Bronchial epithelial cell (primary cell): Measurements from ENCODE around the gene SH3BP2. TPM values are rescaled to one million over a fixed set of nuclear protein-coding genes. Genes with fewer than 3 reads are reported as not detected.
"Not testable (repeated sequence)": the region's sequence is repeated elsewhere in the genome, so short reads cannot be mapped to it uniquely, and the experiment has no call there.

Experiments used
- DNase-seq: peaks from one replicate; pipeline ENCODE4 v3.0.0-alpha.2; 2010; ENCODE audit warnings: low read depth
- FAIRE-seq: peaks from 2 replicates; lab custom pipeline; 2011; peaks lifted over from hg19 to GRCh38; lab: Jason Lieb, UNC
- H3K27me3 ChIP-seq: 2 replicates; pipeline ENCODE4 v1.5.1; 2011; ENCODE audit warnings: low read length; ENCODE audit not compliant: control insufficient read depth, insufficient read depth
- H3K36me3 ChIP-seq: 2 replicates; pipeline ENCODE4 v1.5.1; 2011; ENCODE audit warnings: low read length; ENCODE audit not compliant: control insufficient read depth, insufficient read depth
- H3K4me3 ChIP-seq: 2 replicates; pipeline ENCODE4 v1.5.1; 2011; ENCODE audit warnings: mild to moderate bottlenecking, low read depth, low read length, control low read depth
- CTCF ChIP-seq: IDR thresholded peaks from 2 replicates; pipeline ENCODE4 v1.5.1; 2011; ENCODE audit warnings: mild to moderate bottlenecking, moderate library complexity, low read length, control low read depth, inconsistent platforms; ENCODE audit not compliant: insufficient read depth, severe bottlenecking
- total RNA-seq: library from RNA; depleted of rRNA; stranded (reverse); fragments of >200 nt; gene quantifications from 2 replicates; pipeline ENCODE4 v1.2.1, GENCODE V29; 2014

Gene SH3BP2
- total RNA-seq, 1 donor from 2014 or later = 31.1 TPM

- Histone ChIP-seq H3K27me3 (no peaks in the 10 kb centered on the region), H3K36me3 (no peaks in the 10 kb centered on the region), H3K4me3 (no peak overlapping the region)
- peak; percentile 64 for DNase-seq
- peak; percentile 21 for TF ChIP-seq CTCF
- FAIRE-seq = peak; percentile 93
Measured at GRCh38 chr4:2761035-2761923, 31.6 kb upstream of the SH3BP2 start.

- Histone ChIP-seq H3K27me3 (no peaks in the 10 kb centered on the region), H3K36me3 (no peaks in the 10 kb centered on the region), H3K4me3 (no peak overlapping the region)
- no peak for DNase-seq
- TF ChIP-seq CTCF = no peak
- no peak for FAIRE-seq
Measured at GRCh38 chr4:2762048-2762447, 30.8 kb upstream of the SH3BP2 start.

GRCh38 chr4:2762486-2763370 lies 30.2 kb upstream of the SH3BP2 start:
- H3K27me3 ChIP-seq, H3K4me3 ChIP-seq, DNase-seq, FAIRE-seq, H3K36me3 ChIP-seq: not testable (repeated sequence)

- no peaks in the 10 kb centered on the region for H3K27me3 ChIP-seq
- H3K4me3 ChIP-seq = peak overlapping the region; percentile 29
- no peak for TF ChIP-seq CTCF
- no peak for FAIRE-seq
- H3K36me3 ChIP-seq = no peaks in the 10 kb centered on the region
- DNase-seq = no peak
Measured at GRCh38 chr4:2763511-2763967, 29.3 kb upstream of the SH3BP2 start.

DNA sequence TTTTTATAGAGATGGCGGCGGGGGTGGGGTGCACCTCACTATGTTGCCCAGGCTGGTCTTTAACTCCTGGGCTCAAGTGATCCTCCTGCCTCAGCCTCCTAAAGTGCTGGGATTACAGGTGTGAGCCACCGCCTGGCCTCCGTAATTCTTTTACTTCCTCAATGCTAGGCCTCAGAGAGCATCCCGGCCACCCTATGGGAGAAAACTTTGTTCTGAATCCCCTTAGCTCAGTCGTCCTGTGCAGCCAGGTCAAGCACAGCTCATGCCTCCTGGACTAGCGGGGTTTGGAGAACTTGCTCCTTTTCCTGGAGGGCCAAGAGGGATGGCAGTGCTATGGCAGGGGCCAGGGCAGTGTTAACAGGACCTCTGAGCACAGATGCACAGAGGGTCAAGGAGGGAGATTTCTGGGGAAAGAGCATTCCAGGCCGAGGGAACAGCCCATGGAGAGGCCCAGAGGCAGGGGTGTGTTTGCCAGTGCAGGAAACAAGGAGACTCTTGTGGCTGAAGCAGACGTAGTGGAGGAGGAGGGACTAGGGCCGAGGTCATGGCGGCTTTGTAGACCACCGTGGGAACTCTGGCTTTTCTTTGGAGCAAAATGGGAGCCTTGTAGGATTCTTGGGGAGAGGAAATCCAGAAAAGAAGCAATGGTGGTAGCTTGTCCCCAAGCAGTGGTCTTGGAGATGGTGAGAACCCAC lies 26.9 kb upstream of the SH3BP2 start:
- H3K36me3 ChIP-seq = no peaks in the 10 kb centered on the region
- H3K4me3 ChIP-seq = no peak overlapping the region
- FAIRE-seq = no peak
- no peaks in the 10 kb centered on the region for H3K27me3 ChIP-seq
- no peak for DNase-seq
- TF ChIP-seq CTCF = no peak
